Suprapubic skin (tissue), 4 donors: ENCODE data around the gene PTPRJ. TPM values are rescaled to one million over a fixed set of nuclear protein-coding genes. Genes with fewer than 3 reads are reported as not detected.

Experiments
- DNase-seq, 2 donors: peaks; one replicate each; pipeline ENCODE4 v3.0.0-alpha.2; 2019; ENCODE audit warnings: low spot score in 2 of 2
- H3K27ac ChIP-seq: fragments of 200-600 bp; sonication (generic); one replicate; pipeline ENCODE4 v1.5.1; 2019
- H3K27me3 ChIP-seq: fragments of 200-600 bp; sonication (generic); one replicate; pipeline ENCODE4 v1.5.1; 2019
- H3K36me3 ChIP-seq: fragments of 200-600 bp; sonication (generic); one replicate; pipeline ENCODE4 v1.5.1; 2019
- H3K4me1 ChIP-seq: fragments of 200-600 bp; sonication (generic); one replicate; pipeline ENCODE4 v1.5.1; 2019
- H3K4me3 ChIP-seq: fragments of 200-600 bp; sonication (generic); one replicate; pipeline ENCODE4 v1.5.1; 2019; ENCODE audit warnings: mild to moderate bottlenecking
- H3K9me3 ChIP-seq: fragments of 200-600 bp; sonication (generic); one replicate; pipeline ENCODE4 v1.5.1; 2019
- CTCF ChIP-seq, 2 donors: fragments of 200-600 bp in 1 of 2; fragments of 450-650 bp in 1 of 2; sonication (generic) in 1 of 2; IDR thresholded peaks; one replicate each; pipeline ENCODE4 v1.5.1; 2016 to 2019; ENCODE audit warnings: antibody characterized with exemption in 2 of 2, mild to moderate bottlenecking in 1 of 2, moderate library complexity in 1 of 2
- EP300 ChIP-seq: sonication (generic); formaldehyde crosslinking; IDR thresholded peaks from one replicate; pipeline ENCODE4 v1.6.1; 2017; ENCODE audit warnings: antibody characterized with exemption
- POLR2A ChIP-seq, 2 donors: fragments of 450-650 bp; IDR thresholded peaks; one replicate each; pipeline ENCODE4 v1.6.1; 2017; ENCODE audit warnings: antibody characterized with exemption in 2 of 2, mild to moderate bottlenecking in 2 of 2, moderate library complexity in 2 of 2
- POLR2AphosphoS5 ChIP-seq, 3 donors: sonication (generic); formaldehyde crosslinking; IDR thresholded peaks; one replicate each; pipeline ENCODE4 v1.6.1; 2017; ENCODE audit warnings: antibody characterized with exemption in 3 of 3
- WGBS: methylation state at CpG from one replicate; pipeline ENCODE4 v1.1.5; 2018; 5-methylcytosine and 5-hydroxymethylcytosine counted together
- total RNA-seq, 4 donors: library from RNA; depleted of rRNA; stranded (reverse); fragments of >200 nt; gene quantifications; one replicate each; pipeline ENCODE4 v1.1.0, GENCODE V29; 2016

Gene PTPRJ
- total RNA-seq, 4 donors from 2014 or later: 4.0 to 15.5 (median 13.1) TPM

DNA sequence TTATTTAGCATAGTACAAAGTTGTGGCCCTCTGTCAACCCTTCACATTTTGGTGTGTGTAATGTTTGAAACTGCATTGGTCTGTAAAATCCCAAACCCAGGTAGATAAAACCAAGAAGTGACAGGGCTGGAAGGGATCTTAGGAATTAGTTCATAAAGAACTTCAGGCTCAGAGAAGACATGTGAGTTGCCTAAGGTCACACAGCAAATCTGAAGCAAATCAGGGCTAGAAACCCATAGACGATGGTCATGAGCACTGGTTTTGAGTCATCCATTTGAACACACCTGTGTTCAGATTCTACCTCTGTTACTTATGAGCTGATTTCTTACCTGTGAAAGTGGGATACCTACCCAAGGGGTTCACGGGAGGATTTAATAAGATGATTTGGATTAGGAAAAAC lies 107.1 kb downstream of the PTPRJ start:
- no peak for DNase-seq
- 95% methylated on average over 2 of the region's 2 CpGs for WGBS
- Histone ChIP-seq H3K9me3 (no peaks in the 10 kb centered on the region), H3K36me3 (no peaks in the 10 kb centered on the region), H3K4me1 (peaks cover 16% of the 10 kb centered on the region), H3K4me3 (no peak overlapping the region), H3K27me3 (no peaks in the 10 kb centered on the region), H3K27ac (no peak overlapping the region)
- TF ChIP-seq CTCF (IDR thresholded peaks at IDR 0.05) (no peak), EP300 (no peak), POLR2A (IDR thresholded peaks at IDR 0.05) (no peak), POLR2AphosphoS5 (IDR thresholded peaks at IDR 0.05) (no peak)

DNA sequence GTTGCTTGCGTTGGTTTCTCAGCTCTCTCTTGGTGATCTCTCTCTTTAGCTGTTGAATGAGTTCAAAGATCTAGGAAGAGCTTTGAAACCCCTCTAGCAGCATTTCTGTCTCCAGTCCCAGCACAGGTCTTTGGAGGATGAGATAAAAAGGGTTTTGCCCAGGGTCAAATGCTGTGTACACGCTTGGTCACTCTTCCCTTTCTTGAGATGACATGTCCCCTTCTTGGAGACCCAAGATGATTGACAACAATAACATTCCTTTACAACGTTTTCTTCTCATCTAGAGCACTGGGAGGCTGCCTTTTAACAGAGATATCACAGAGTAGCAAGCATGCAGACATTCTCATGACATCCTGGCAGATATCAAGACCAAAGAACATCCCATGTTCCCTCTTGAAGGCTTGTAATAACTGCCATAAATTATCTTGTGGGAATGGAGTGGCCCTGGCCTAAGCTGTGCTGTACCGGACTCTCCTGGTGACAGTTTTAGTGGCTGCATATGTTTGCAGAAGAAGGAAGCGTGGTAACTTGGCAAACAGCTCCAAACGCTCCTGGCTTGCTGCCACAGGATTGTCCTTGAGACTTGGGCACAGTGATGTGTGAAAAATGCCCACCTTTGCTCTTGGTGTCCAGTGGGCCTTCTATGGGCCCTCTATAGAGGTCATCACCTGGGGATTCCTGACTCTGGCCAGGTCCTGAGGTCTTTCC lies 107.8 kb downstream of the PTPRJ start:
- WGBS: 58% methylated on average over 5 of the region's 6 CpGs
- Histone ChIP-seq H3K27me3 (no peaks in the 10 kb centered on the region), H3K36me3 (no peaks in the 10 kb centered on the region), H3K4me1 (peaks cover 16% of the 10 kb centered on the region), H3K27ac (no peak overlapping the region), H3K9me3 (no peaks in the 10 kb centered on the region), H3K4me3 (no peak overlapping the region)
- TF ChIP-seq POLR2AphosphoS5 (IDR thresholded peaks at IDR 0.05) (no peak), EP300 (no peak), POLR2A (IDR thresholded peaks at IDR 0.05) (no peak), CTCF (IDR thresholded peaks at IDR 0.05) (no peak)
- DNase-seq: no peak

GRCh38 chr11:48088682-48089050 lies 108.3 kb downstream of the PTPRJ start:
- WGBS: 54% methylated on average over 6 of the region's 6 CpGs
- peak overlapping the region; percentile 12 for H3K27ac ChIP-seq

DNA sequence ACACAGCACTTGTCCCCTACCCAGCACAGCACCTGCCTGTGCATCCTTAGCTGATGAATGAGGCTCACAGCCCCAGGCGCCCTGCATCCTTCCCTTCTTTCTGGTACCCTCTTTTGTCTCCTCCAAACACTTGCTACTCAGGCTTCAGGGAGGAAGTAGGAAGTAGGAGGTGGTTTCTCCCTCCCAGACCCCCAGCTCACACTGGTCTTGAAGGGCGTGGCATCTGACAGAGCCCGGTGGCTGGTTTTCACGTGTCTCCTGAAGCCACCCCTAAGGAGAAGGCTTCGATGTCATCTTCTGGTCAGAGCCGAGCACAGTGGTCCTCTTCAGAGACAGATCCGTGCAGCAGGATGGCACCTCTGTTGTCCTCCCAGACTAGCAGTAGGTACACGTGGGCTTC lies 109.8 kb downstream of the PTPRJ start:
- Histone ChIP-seq H3K9me3 (no peaks in the 10 kb centered on the region), H3K27me3 (no peaks in the 10 kb centered on the region), H3K4me1 (peaks cover 16% of the 10 kb centered on the region), H3K4me3 (no peak overlapping the region), H3K36me3 (no peaks in the 10 kb centered on the region), H3K27ac (no peak overlapping the region)
- 84% methylated on average over 7 of the region's 8 CpGs for WGBS
- no peak for TF ChIP-seq POLR2AphosphoS5 (IDR thresholded peaks at IDR 0.05)
- no peak for TF ChIP-seq CTCF (IDR thresholded peaks at IDR 0.05)
- TF ChIP-seq POLR2A (IDR thresholded peaks at IDR 0.05): no peak
- TF ChIP-seq EP300: no peak
- no peak for DNase-seq

More at GRCh38 chr11:48088682-48089050, 108.3 kb downstream of the PTPRJ start:
- no peaks in the 10 kb centered on the region for H3K36me3 ChIP-seq
- DNase-seq: peak in 1 of 2 donors; percentile 34
- TF ChIP-seq POLR2AphosphoS5 (IDR thresholded peaks at IDR 0.05) (no peak), EP300 (no peak)
- H3K27me3 ChIP-seq: no peaks in the 10 kb centered on the region
- no peak overlapping the region for H3K4me3 ChIP-seq
- H3K9me3 ChIP-seq: no peaks in the 10 kb centered on the region
- peaks cover 16% of the 10 kb centered on the region for H3K4me1 ChIP-seq

GRCh38 chr11:48091426-48092102 lies 111.2 kb downstream of the PTPRJ start:
- no peaks in the 10 kb centered on the region for H3K9me3 ChIP-seq
- no peak for DNase-seq
- 77% methylated on average over 4 of the region's 4 CpGs for WGBS
- no peak for TF ChIP-seq CTCF (IDR thresholded peaks at IDR 0.05)
- no peak overlapping the region for H3K4me3 ChIP-seq
- H3K36me3 ChIP-seq: no peaks in the 10 kb centered on the region
- no peaks in the 10 kb centered on the region for H3K27me3 ChIP-seq
- no peak overlapping the region for H3K27ac ChIP-seq
- H3K4me1 ChIP-seq: peaks cover 16% of the 10 kb centered on the region
